ENCODE data around the gene RNF213.

- TF ChIP-seq REST (tag by site-specific recombination; IDR thresholded peaks at IDR 0.05) (no peak), ZNF530 (tag by site-specific recombination; IDR thresholded peaks at IDR 0.05; ENCODE audit: low read depth) (no peak), ZNF362 (tag by site-specific recombination; IDR thresholded peaks at IDR 0.05) (no peak), PATZ1 (tag by site-specific recombination; IDR thresholded peaks at IDR 0.05) (no peak), ZEB2 (tag by site-specific recombination; IDR thresholded peaks at IDR 0.05) (no peak), ZNF830 (tag by site-specific recombination; IDR thresholded peaks at IDR 0.05; ENCODE audit: low read depth) (no peak), MYNN (tag by site-specific recombination; IDR thresholded peaks at IDR 0.05; ENCODE audit: borderline replicate concordance) (no peak), ZSCAN5A (tag by site-specific recombination; IDR thresholded peaks at IDR 0.05) (no peak)
Observed at GRCh38 chr17:80345321-80345720, 84.7 kb downstream of the RNF213 start.

Data from HEK293 (cell line).